ENCODE measurements around the gene AK2. TPM values are rescaled to one million over a fixed set of nuclear protein-coding genes. Genes with fewer than 3 reads are reported as not detected.

Gene AK2
- total and polyA plus RNA-seq, 2 donors (not counting 3 experiments of a cell fraction or from before 2014, with no cell fraction given) = 107 to 134 TPM

DNA sequence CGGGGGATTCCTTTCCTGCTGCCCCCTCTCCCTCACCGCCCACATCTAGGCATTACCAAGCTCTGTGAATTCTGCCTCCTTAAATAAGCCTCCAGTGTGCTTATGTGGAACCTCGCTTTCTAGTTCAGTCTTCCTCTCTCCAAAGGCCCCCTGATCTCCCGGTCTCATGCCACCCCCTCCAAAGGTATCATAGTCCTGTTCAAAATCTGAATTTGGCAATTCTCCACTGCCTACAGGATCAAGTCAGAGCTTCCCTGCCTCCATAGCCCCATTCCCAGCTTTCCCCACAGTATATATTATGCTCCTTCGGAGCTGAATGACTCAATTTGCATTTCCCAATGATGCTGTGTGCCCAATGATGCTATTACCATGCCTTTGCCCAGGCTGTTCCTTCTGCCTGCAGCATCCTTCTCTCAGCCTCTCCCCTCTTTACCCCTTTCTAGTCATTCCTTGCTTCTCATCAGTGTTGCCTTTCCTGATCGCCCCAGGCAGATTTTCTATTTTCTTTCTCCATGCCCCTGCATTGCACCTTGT is 46.0 kb upstream of the AK2 start:
- dilution Hi-C loops (cut with MboI; ENCODE audit: extremely low pct_ligation_motif_present, low sequenced_read_pairs) (no loop called here), intact Hi-C loops (cut with micrococcal nuclease) (loop anchor here (1.0 to 5.0 kb wide), 2 partner anchors 206 to 265 kb away; partner anchors contain the start of genes S100PBP and YARS1)
- POLR2A ChIA-PET = no interaction called here
- Histone ChIP-seq H3K9ac (replicated peaks; ENCODE audit: extremely low read depth, insufficient read depth, low read length) (no peak overlapping the region), H3K79me2 (ENCODE audit: control insufficient read depth, insufficient read depth, low read length) (no peaks in the 10 kb centered on the region), H3K4me2 (ENCODE audit: insufficient read depth, low read length) (no peak overlapping the region), H3K9me3 (replicated peaks; ENCODE audit: control insufficient read depth, insufficient read depth, low read length) (no peaks in the 10 kb centered on the region), H3K4me3 (replicated peaks in 1 of 3; ENCODE audit: insufficient read depth in 1 of 3, low read depth in 1 of 3, low read length in 3 of 3) (no peak overlapping the region), H4K20me1 (replicated peaks; ENCODE audit: control insufficient read depth, extremely low read depth, insufficient read depth, low read length) (no peaks in the 10 kb centered on the region), H3K4me1 (ENCODE audit: control insufficient read depth, extremely low read depth, insufficient read depth, low read length) (peaks cover 10% of the 10 kb centered on the region), H3K36me3 (ENCODE audit: control insufficient read depth in 2 of 2, extremely low read depth in 1 of 2, insufficient read depth in 2 of 2, low read length in 2 of 2) (no peaks in the 10 kb centered on the region), H3K9me1 (replicated peaks; ENCODE audit: control insufficient read depth, extremely low read depth, insufficient read depth, low read length) (no peaks in the 10 kb centered on the region), H2AFZ (ENCODE audit: low read depth, low read length) (no peak overlapping the region), H3K27me3 (ENCODE audit: control insufficient read depth in 2 of 2, insufficient read depth in 2 of 2, low read length in 2 of 2) (peaks cover 11 to 22% of the 10 kb centered on the region in 2 experiments), H3K27ac (ENCODE audit: insufficient read depth, low read depth, low read length) (no peak overlapping the region)
- FAIRE-seq = no peak
- no peak for DNase-seq (ENCODE audit: low read depth, low spot score)
- TF ChIP-seq GATA2 (IDR thresholded peaks at IDR 0.05; ENCODE audit: insufficient read depth, insufficient read length, low read depth, low read length) (no peak), POLR2AphosphoS5 (IDR thresholded peaks at IDR 0.05; ENCODE audit: insufficient read depth, low read depth, low read length) (no peak), POLR2A (IDR thresholded peaks at IDR 0.05; ENCODE audit: low read depth, low read length) (no peak), MYC (IDR thresholded peaks at IDR 0.05; ENCODE audit: low read depth, low read length) (no peak), EZH2 (IDR thresholded peaks at IDR 0.05; ENCODE audit: borderline replicate concordance, low read depth, low read length, severe bottlenecking) (no peak), FOS (IDR thresholded peaks at IDR 0.05; ENCODE audit: borderline replicate concordance, insufficient read depth, low read length) (no peak), JUN (IDR thresholded peaks at IDR 0.05; ENCODE audit: borderline replicate concordance, insufficient read depth, insufficient read length, low read depth) (no peak), CTCF (IDR thresholded peaks at IDR 0.05; ENCODE audit: extremely low read depth in 1 of 2, insufficient read depth in 1 of 2, low read depth in 1 of 2, low read length in 2 of 2) (no peak), MAX (IDR thresholded peaks at IDR 0.05; ENCODE audit: insufficient read depth, insufficient read length) (no peak)
- CTCF ChIA-PET = interaction anchor here (2.2 to 4.5 kb wide), 3 partner anchors 149 to 211 kb away, joined by 5 to 175 read pairs (median 17); no protein-coding TSS in a partner anchor
- BruUV-seq (replicated peaks) = no TSS peak
